GM23248 (cell line): ENCODE results near the gene ERN2. TPM values are rescaled to one million over a fixed set of nuclear protein-coding genes. Genes with fewer than 3 reads are reported as not detected.

Experiments
- DNase-seq: peaks from one replicate; pipeline ENCODE4 v3.0.0-alpha.2; 2015
- H2AFZ ChIP-seq: fragments of 200-600 bp; sonication (generic); 2 replicates; pipeline ENCODE4 v1.6.1; 2016; ENCODE audit warnings: antibody characterized with exemption
- H3F3A ChIP-seq: fragments of 200-600 bp; sonication (generic); 2 replicates; pipeline ENCODE4 v1.6.1; 2016; ENCODE audit warnings: mild to moderate bottlenecking, antibody characterized with exemption, mixed run types; ENCODE audit not compliant: insufficient read depth
- H3K27ac ChIP-seq: fragments of 200-600 bp; sonication (generic); 2 replicates; pipeline ENCODE4 v1.5.1; 2016; ENCODE audit warnings: mild to moderate bottlenecking
- H3K27me3 ChIP-seq: fragments of 200-600 bp; sonication (generic); replicated peaks from 2 replicates; pipeline ENCODE4 v1.6.1; 2016; ENCODE audit warnings: mild to moderate bottlenecking; ENCODE audit not compliant: insufficient read depth
- H3K36me3 ChIP-seq: fragments of 200-600 bp; sonication (generic); 2 replicates; pipeline ENCODE4 v1.6.1; 2016; ENCODE audit warnings: low read depth, mild to moderate bottlenecking
- H3K4me1 ChIP-seq: fragments of 200-600 bp; sonication (generic); 2 replicates; pipeline ENCODE4 v1.6.1; 2016; ENCODE audit warnings: mild to moderate bottlenecking; ENCODE audit not compliant: insufficient read depth
- H3K4me2 ChIP-seq: fragments of 200-600 bp; sonication (generic); one replicate; pipeline ENCODE4 v1.6.1; 2016; ENCODE audit warnings: mild to moderate bottlenecking; ENCODE audit not compliant: unreplicated experiment
- H3K4me3 ChIP-seq: fragments of 200-600 bp; sonication (generic); 2 replicates; pipeline ENCODE4 v1.5.1; 2016; ENCODE audit warnings: mild to moderate bottlenecking
- H3K79me2 ChIP-seq: fragments of 200-600 bp; sonication (generic); 2 replicates; pipeline ENCODE4 v1.6.1; 2016; ENCODE audit warnings: mild to moderate bottlenecking; ENCODE audit not compliant: insufficient read depth
- H3K9ac ChIP-seq: fragments of 200-600 bp; sonication (generic); 2 replicates; pipeline ENCODE4 v1.6.1; 2016; ENCODE audit warnings: mild to moderate bottlenecking
- H3K9me2 ChIP-seq: fragments of 200-600 bp; sonication (generic); 2 replicates; pipeline ENCODE4 v1.6.1; 2016; ENCODE audit warnings: mixed run types, mild to moderate bottlenecking, moderate library complexity; ENCODE audit not compliant: insufficient read depth
- H3K9me3 ChIP-seq: fragments of 200-600 bp; sonication (generic); one replicate; pipeline ENCODE4 v1.6.1; 2017; ENCODE audit warnings: low read depth
- H4K20me1 ChIP-seq: fragments of 200-600 bp; sonication (generic); 2 replicates; pipeline ENCODE4 v1.6.0; 2016; ENCODE audit not compliant: insufficient read depth
- EZH2 ChIP-seq: fragments of 200-600 bp; sonication (generic); IDR thresholded peaks from 2 replicates; pipeline ENCODE4 v1.6.1; 2018; ENCODE audit warnings: antibody characterized with exemption, mild to moderate bottlenecking; ENCODE audit not compliant: insufficient read depth, poor library complexity, severe bottlenecking
- EZH2phosphoT487 ChIP-seq: fragments of 200-600 bp; sonication (generic); IDR thresholded peaks from 2 replicates; pipeline ENCODE4 v1.6.1; 2018; ENCODE audit warnings: antibody characterized with exemption, moderate library complexity, mild to moderate bottlenecking, low read depth; ENCODE audit not compliant: insufficient read depth
- WGBS, 2 experiments: methylation state at CpG; one replicate each; pipeline ENCODE4 v1.1.6; 2015 to 2017; ENCODE audit warnings: low lambda C conversion rate in 2 of 2, low coverage in 1 of 2; ENCODE audit errors: missing lambda C conversion rate in 2 of 2; 5-methylcytosine and 5-hydroxymethylcytosine counted together
- in situ Hi-C: fragments of 300-500 bp; cut with MboI; formaldehyde crosslinking; loops from 2 replicates; pipeline ENCODE4 v1.15.0; 2020
- polyA plus RNA-seq: library from polyadenylated mRNA; unstranded; fragments of >200 nt; fragmentation: Nextera tagmentation; extraction: Ambion mirVana; gene quantifications from 2 replicates; pipeline ENCODE4 v1.2.1, GENCODE V29; 2016
- total RNA-seq: library from RNA; depleted of rRNA; stranded (reverse); fragments of >200 nt; shearing (Covaris generic); gene quantifications from 2 replicates; pipeline ENCODE4 v1.2.3, GENCODE V29; 2014

ERN2 gene
- total and polyA plus RNA-seq, 2 experiments from 2014 or later, result not detected

DNA sequence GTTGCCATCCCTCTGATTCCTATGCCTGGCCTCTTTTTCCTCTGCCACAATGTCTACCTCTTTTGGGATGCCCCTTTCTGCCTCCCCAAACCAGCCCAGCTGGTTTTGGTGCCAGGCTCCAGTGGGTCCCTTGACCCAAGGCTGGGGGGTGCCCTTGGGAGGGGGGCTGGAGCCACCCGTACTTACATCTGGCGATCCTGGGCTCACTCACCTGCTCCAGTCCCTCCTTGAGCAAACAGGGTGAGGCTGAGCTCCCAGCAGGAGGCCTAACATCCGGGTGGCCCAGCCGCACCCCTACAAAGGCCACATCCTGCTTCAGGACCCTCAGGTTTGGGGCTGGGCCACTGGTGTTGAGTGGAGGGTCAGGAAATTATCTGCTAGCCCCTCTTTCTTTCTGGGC lies 1.2 kb downstream of the ERN2 start:
- Histone ChIP-seq H3K4me3 (no peak overlapping the region), H3K4me2 (no peak overlapping the region), H3K27ac (no peak overlapping the region), H3K9me2 (no peaks in the 10 kb centered on the region), H4K20me1 (no peaks in the 10 kb centered on the region), H3K9me3 (no peaks in the 10 kb centered on the region), H3K27me3 (peaks cover 28% of the 10 kb centered on the region), H3K79me2 (no peaks in the 10 kb centered on the region), H3K9ac (no peak overlapping the region), H3F3A (no peaks in the 10 kb centered on the region), H3K4me1 (no peaks in the 10 kb centered on the region), H3K36me3 (no peaks in the 10 kb centered on the region), H2AFZ (no peak overlapping the region)
- DNase-seq, result no peak
- in situ Hi-C loops, result loop anchor here (10.0 kb wide), 1 partner anchor 63 kb away; no protein-coding TSS in a partner anchor
- 36 to 48% methylated on average over 2 to 4 of the region's 4 CpGs for WGBS, 2 experiments
- TF ChIP-seq EZH2 (no peak), EZH2phosphoT487 (no peak)

DNA sequence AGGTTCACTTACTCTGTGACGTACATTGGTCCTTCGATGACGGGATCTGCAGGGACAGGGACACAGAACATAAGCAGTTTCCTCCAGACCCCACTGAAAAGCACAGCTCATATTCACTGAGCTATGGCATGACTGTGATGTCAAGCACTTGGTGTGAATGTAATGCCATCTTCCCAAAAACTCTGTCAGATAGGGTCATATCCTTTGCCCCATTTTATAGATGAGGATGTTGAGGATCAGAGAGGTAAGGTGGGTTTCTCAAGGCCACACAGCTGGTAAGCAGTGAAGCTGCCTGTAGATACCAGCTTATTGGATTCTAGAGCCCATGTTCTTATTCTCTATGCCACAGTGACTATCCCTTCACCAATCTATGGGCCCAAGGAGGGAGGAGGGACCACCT lies 2.5 kb downstream of the ERN2 start:
- 32 to 35% methylated on average over 3 of the region's 3 CpGs for WGBS, 2 experiments
- no peaks in the 10 kb centered on the region for H4K20me1 ChIP-seq
- TF ChIP-seq EZH2phosphoT487, result no peak
- TF ChIP-seq EZH2, result no peak
- H3F3A ChIP-seq, result no peaks in the 10 kb centered on the region
- no peaks in the 10 kb centered on the region for H3K36me3 ChIP-seq
- no peak for DNase-seq
- H3K9ac ChIP-seq, result no peak overlapping the region
- peaks cover 28% of the 10 kb centered on the region for H3K27me3 ChIP-seq
- no peaks in the 10 kb centered on the region for H3K4me1 ChIP-seq
- in situ Hi-C loops, result loop anchor here (10.0 kb wide), 1 partner anchor 64 kb away; no protein-coding TSS in a partner anchor
- H3K4me3 ChIP-seq, result no peak overlapping the region
- H3K27ac ChIP-seq, result no peak overlapping the region
- H3K79me2 ChIP-seq, result no peaks in the 10 kb centered on the region
- H2AFZ ChIP-seq, result no peak overlapping the region
- no peaks in the 10 kb centered on the region for H3K9me3 ChIP-seq
- no peak overlapping the region for H3K4me2 ChIP-seq
- H3K9me2 ChIP-seq, result no peaks in the 10 kb centered on the region

DNA sequence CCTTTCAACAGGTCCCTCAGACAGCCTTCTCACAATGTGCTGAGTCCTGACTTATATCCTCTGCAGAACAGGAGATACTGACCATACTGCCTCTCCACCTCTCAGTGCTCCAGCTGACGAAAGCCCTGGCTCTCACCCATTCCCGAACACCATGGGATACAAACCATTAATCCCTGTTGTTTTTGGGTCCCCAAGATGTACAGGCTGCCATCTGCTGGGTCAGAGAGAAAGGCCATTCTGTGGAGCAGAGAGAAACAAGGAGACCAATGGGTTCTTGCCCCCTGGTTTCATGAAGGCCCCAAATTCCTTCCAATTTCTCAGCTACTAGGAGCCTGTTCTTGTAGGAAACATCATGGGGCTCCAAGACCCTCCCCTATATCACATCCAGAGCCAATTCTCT lies 3.0 kb downstream of the ERN2 start:
- no peaks in the 10 kb centered on the region for H3F3A ChIP-seq
- no peak overlapping the region for H3K27ac ChIP-seq
- no peaks in the 10 kb centered on the region for H3K9me3 ChIP-seq
- no peaks in the 10 kb centered on the region for H3K9me2 ChIP-seq
- no peak overlapping the region for H3K4me2 ChIP-seq
- no peak overlapping the region for H3K4me3 ChIP-seq
- WGBS, 2 experiments, result 17 to 22% methylated on average over 2 of the region's 2 CpGs
- no peak overlapping the region for H3K9ac ChIP-seq
- H4K20me1 ChIP-seq, result no peaks in the 10 kb centered on the region
- H3K4me1 ChIP-seq, result no peaks in the 10 kb centered on the region
- no peak overlapping the region for H2AFZ ChIP-seq
- H3K27me3 ChIP-seq, result peaks cover 28% of the 10 kb centered on the region
- H3K79me2 ChIP-seq, result no peaks in the 10 kb centered on the region
- DNase-seq, result no peak
- in situ Hi-C loops, result loop anchor here (10.0 kb wide), 1 partner anchor 65 kb away; no protein-coding TSS in a partner anchor
- no peak for TF ChIP-seq EZH2phosphoT487
- no peak for TF ChIP-seq EZH2
- no peaks in the 10 kb centered on the region for H3K36me3 ChIP-seq

DNA sequence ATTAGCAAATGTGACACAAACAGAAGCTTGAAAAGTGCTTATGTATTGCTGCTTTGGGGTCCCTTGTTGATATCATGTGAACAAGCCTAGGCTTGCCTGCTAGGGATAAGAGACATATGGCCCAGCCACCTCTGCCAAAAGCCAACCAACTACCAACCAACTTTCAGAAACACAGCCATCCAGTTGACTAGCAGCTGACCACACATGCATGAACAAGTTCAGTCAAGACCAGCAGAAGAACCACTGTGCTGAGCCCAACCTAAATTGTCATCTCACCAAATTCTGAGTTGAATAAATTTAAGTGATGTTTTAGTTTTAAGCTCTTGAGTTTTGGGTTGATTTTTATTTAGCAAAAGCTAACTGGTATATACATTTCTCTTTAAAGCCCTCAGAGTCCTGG lies 3.5 kb downstream of the ERN2 start:
- no peak overlapping the region for H3K4me2 ChIP-seq
- no peaks in the 10 kb centered on the region for H3K36me3 ChIP-seq
- in situ Hi-C loops, result no loop called here
- no peaks in the 10 kb centered on the region for H3F3A ChIP-seq
- no peaks in the 10 kb centered on the region for H3K4me1 ChIP-seq
- DNase-seq, result no peak
- H3K27me3 ChIP-seq, result peaks cover 28% of the 10 kb centered on the region
- no peak overlapping the region for H3K9ac ChIP-seq
- H4K20me1 ChIP-seq, result no peaks in the 10 kb centered on the region
- H3K9me2 ChIP-seq, result no peaks in the 10 kb centered on the region
- H3K27ac ChIP-seq, result no peak overlapping the region
- H3K9me3 ChIP-seq, result no peaks in the 10 kb centered on the region
- no peak for TF ChIP-seq EZH2phosphoT487
- no peak for TF ChIP-seq EZH2
- no peak overlapping the region for H2AFZ ChIP-seq
- no peaks in the 10 kb centered on the region for H3K79me2 ChIP-seq
- H3K4me3 ChIP-seq, result no peak overlapping the region

DNA sequence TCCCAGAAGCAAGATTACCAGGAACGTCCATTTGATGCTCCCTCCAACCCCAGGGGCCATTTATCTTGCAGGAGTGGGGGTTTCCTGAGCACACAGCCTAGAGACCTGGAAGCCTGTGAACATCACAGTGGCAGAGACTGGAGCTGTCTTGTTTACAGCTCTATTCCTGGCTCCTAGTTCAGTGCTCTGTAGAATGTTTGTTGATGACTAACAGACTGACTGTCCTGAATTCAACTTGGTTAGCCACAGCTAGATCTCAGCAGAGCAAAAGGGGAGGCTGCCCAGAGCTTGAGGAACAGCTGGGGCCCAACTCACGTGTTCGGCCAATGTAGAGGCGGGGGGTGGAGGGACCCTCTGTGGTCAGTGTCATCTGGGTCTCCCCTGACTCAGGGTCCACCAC lies 6.6 kb downstream of the ERN2 start:
- WGBS, 2 experiments, result 50 to 55% methylated on average over 4 of the region's 4 CpGs
- Histone ChIP-seq H3K27me3 (peaks cover 6% of the 10 kb centered on the region; the same call in 1 of the 2 replicates), H3K36me3 (no peaks in the 10 kb centered on the region), H3K4me1 (no peaks in the 10 kb centered on the region), H4K20me1 (no peaks in the 10 kb centered on the region), H3K9me2 (no peaks in the 10 kb centered on the region), H3K4me2 (no peak overlapping the region), H3K9me3 (no peaks in the 10 kb centered on the region), H3K9ac (no peak overlapping the region), H3K4me3 (no peak overlapping the region), H3F3A (no peaks in the 10 kb centered on the region), H3K79me2 (no peaks in the 10 kb centered on the region), H2AFZ (no peak overlapping the region), H3K27ac (no peak overlapping the region)
- DNase-seq, result no peak
- no peak for TF ChIP-seq EZH2
- TF ChIP-seq EZH2phosphoT487, result no peak
- in situ Hi-C loops, result no loop called here
